ENCODE results near the gene RCL1.
"Not testable (repeated sequence)": the region's sequence is repeated elsewhere in the genome, so short reads cannot be mapped to it uniquely, and the experiment has no call there.

RCL1 gene

GRCh38 chr9:4762108-4762885 is 30.4 kb upstream of the RCL1 start:
- Histone ChIP-seq H3K27ac (ENCODE audit: low read depth in 2 of 2, low read length in 2 of 2) (peak overlapping the region; percentile 82 to 84), H3K9me3 (ENCODE audit: control insufficient read depth in 2 of 2, low read length in 2 of 2) (no peaks in the 10 kb centered on the region), H3K4me3 (ENCODE audit: low read length in 2 of 2) (peak overlapping the region; percentile 65 to 78), H3K4me1 (ENCODE audit: control insufficient read depth in 2 of 2, insufficient read depth in 2 of 2, low read length in 2 of 2) (peaks cover 2 to 13% of the 10 kb centered on the region in 2 donors), H3K36me3 (ENCODE audit: control insufficient read depth in 2 of 2, insufficient read depth in 2 of 2, low read length in 2 of 2) (no peaks in the 10 kb centered on the region), H3K27me3 (ENCODE audit: control insufficient read depth in 2 of 2, insufficient read depth in 2 of 2, low read length in 2 of 2) (no peaks in the 10 kb centered on the region), H3K9ac (ENCODE audit: low read depth in 1 of 2, low read length in 2 of 2) (peak overlapping the region; percentile 70 to 78)

GRCh38 chr9:4762886-4763541 is 29.7 kb upstream of the RCL1 start:
- Histone ChIP-seq H3K36me3 (ENCODE audit: control insufficient read depth in 2 of 2, insufficient read depth in 2 of 2, low read length in 2 of 2) (no peaks in the 10 kb centered on the region), H3K27me3 (ENCODE audit: control insufficient read depth in 2 of 2, insufficient read depth in 2 of 2, low read length in 2 of 2) (no peaks in the 10 kb centered on the region), H3K9ac (ENCODE audit: low read depth in 1 of 2, low read length in 2 of 2) (peak overlapping the region; percentile 70 to 78), H3K4me1 (ENCODE audit: control insufficient read depth in 2 of 2, insufficient read depth in 2 of 2, low read length in 2 of 2) (peaks cover 2 to 13% of the 10 kb centered on the region in 2 donors), H3K9me3 (ENCODE audit: control insufficient read depth in 2 of 2, low read length in 2 of 2) (no peaks in the 10 kb centered on the region), H3K27ac (ENCODE audit: low read depth in 2 of 2, low read length in 2 of 2) (peak overlapping the region; percentile 82 to 84), H3K4me3 (ENCODE audit: low read length in 2 of 2) (peak overlapping the region; percentile 65 to 78)

- no peak overlapping the region for H3K4me3 ChIP-seq (ENCODE audit: low read length in 2 of 2)
- no peak overlapping the region for H3K27ac ChIP-seq (ENCODE audit: low read depth in 2 of 2, low read length in 2 of 2)
- H3K36me3 ChIP-seq (ENCODE audit: control insufficient read depth in 2 of 2, insufficient read depth in 2 of 2, low read length in 2 of 2): no peaks in the 10 kb centered on the region
- no peak overlapping the region for H3K9ac ChIP-seq (ENCODE audit: low read depth in 1 of 2, low read length in 2 of 2)
- peaks cover 2 to 13% of the 10 kb centered on the region in 2 donors for H3K4me1 ChIP-seq (ENCODE audit: control insufficient read depth in 2 of 2, insufficient read depth in 2 of 2, low read length in 2 of 2)
- H3K27me3 ChIP-seq (ENCODE audit: control insufficient read depth in 2 of 2, insufficient read depth in 2 of 2, low read length in 2 of 2): no peaks in the 10 kb centered on the region
- H3K9me3 ChIP-seq (ENCODE audit: control insufficient read depth in 2 of 2, low read length in 2 of 2): no peaks in the 10 kb centered on the region
Observed at GRCh38 chr9:4764033-4764432, 28.7 kb upstream of the RCL1 start.

- H3K36me3 ChIP-seq (ENCODE audit: control insufficient read depth in 2 of 2, insufficient read depth in 2 of 2, low read length in 2 of 2): no peaks in the 10 kb centered on the region
- no peaks in the 10 kb centered on the region for H3K27me3 ChIP-seq (ENCODE audit: control insufficient read depth in 2 of 2, insufficient read depth in 2 of 2, low read length in 2 of 2)
- H3K27ac ChIP-seq (ENCODE audit: low read depth in 2 of 2, low read length in 2 of 2): no peak overlapping the region
- peaks cover 0 to 1% of the 10 kb centered on the region in 2 donors for H3K4me1 ChIP-seq (ENCODE audit: control insufficient read depth in 2 of 2, insufficient read depth in 2 of 2, low read length in 2 of 2)
- no peak overlapping the region for H3K4me3 ChIP-seq (ENCODE audit: low read length in 2 of 2)
- H3K9me3 ChIP-seq (ENCODE audit: control insufficient read depth in 2 of 2, low read length in 2 of 2): no peaks in the 10 kb centered on the region
- no peak overlapping the region for H3K9ac ChIP-seq (ENCODE audit: low read depth in 1 of 2, low read length in 2 of 2)
Observed at GRCh38 chr9:4768681-4769080, 24.1 kb upstream of the RCL1 start.

- Histone ChIP-seq H3K4me3 (ENCODE audit: low read length in 2 of 2) (no peak overlapping the region), H3K36me3 (ENCODE audit: control insufficient read depth in 2 of 2, insufficient read depth in 2 of 2, low read length in 2 of 2) (no peaks in the 10 kb centered on the region), H3K9ac (ENCODE audit: low read depth in 1 of 2, low read length in 2 of 2) (no peak overlapping the region), H3K4me1 (ENCODE audit: control insufficient read depth in 2 of 2, insufficient read depth in 2 of 2, low read length in 2 of 2) (no peaks in the 10 kb centered on the region), H3K27me3 (ENCODE audit: control insufficient read depth in 2 of 2, insufficient read depth in 2 of 2, low read length in 2 of 2) (no peaks in the 10 kb centered on the region), H3K9me3 (ENCODE audit: control insufficient read depth in 2 of 2, low read length in 2 of 2) (no peaks in the 10 kb centered on the region), H3K27ac (ENCODE audit: low read depth in 2 of 2, low read length in 2 of 2) (no peak overlapping the region)
Observed at GRCh38 chr9:4769321-4770080, 23.2 kb upstream of the RCL1 start.

GRCh38 chr9:4771788-4772187 is 21.0 kb upstream of the RCL1 start:
- no peaks in the 10 kb centered on the region for H3K36me3 ChIP-seq (ENCODE audit: control insufficient read depth in 2 of 2, insufficient read depth in 2 of 2, low read length in 2 of 2)
- no peaks in the 10 kb centered on the region for H3K9me3 ChIP-seq (ENCODE audit: control insufficient read depth in 2 of 2, low read length in 2 of 2)
- H3K4me3 ChIP-seq (ENCODE audit: low read length in 2 of 2): no peak overlapping the region
- no peaks in the 10 kb centered on the region for H3K4me1 ChIP-seq (ENCODE audit: control insufficient read depth in 2 of 2, insufficient read depth in 2 of 2, low read length in 2 of 2)
- no peak overlapping the region for H3K27ac ChIP-seq (ENCODE audit: low read depth in 2 of 2, low read length in 2 of 2)
- no peak overlapping the region for H3K9ac ChIP-seq (ENCODE audit: low read depth in 1 of 2, low read length in 2 of 2)
- H3K27me3 ChIP-seq (ENCODE audit: control insufficient read depth in 2 of 2, insufficient read depth in 2 of 2, low read length in 2 of 2): no peaks in the 10 kb centered on the region

GRCh38 chr9:4774209-4774608 is 18.5 kb upstream of the RCL1 start:
- no peaks in the 10 kb centered on the region for H3K36me3 ChIP-seq (ENCODE audit: control insufficient read depth in 2 of 2, insufficient read depth in 2 of 2, low read length in 2 of 2)
- H3K27ac ChIP-seq (ENCODE audit: low read depth in 2 of 2, low read length in 2 of 2): no peak overlapping the region
- H3K4me1 ChIP-seq (ENCODE audit: control insufficient read depth in 2 of 2, insufficient read depth in 2 of 2, low read length in 2 of 2): no peaks in the 10 kb centered on the region
- H3K27me3 ChIP-seq (ENCODE audit: control insufficient read depth in 2 of 2, insufficient read depth in 2 of 2, low read length in 2 of 2): no peaks in the 10 kb centered on the region
- no peak overlapping the region for H3K9ac ChIP-seq (ENCODE audit: low read depth in 1 of 2, low read length in 2 of 2)
- H3K4me3 ChIP-seq (ENCODE audit: low read length in 2 of 2): no peak overlapping the region
- H3K9me3 ChIP-seq (ENCODE audit: control insufficient read depth in 2 of 2, low read length in 2 of 2): no peaks in the 10 kb centered on the region

- not testable (repeated sequence) for H3K4me3 ChIP-seq (ENCODE audit: low read length in 2 of 2); H3K9ac ChIP-seq (ENCODE audit: low read depth in 1 of 2, low read length in 2 of 2); H3K9me3 ChIP-seq (ENCODE audit: control insufficient read depth in 2 of 2, low read length in 2 of 2); H3K27me3 ChIP-seq (ENCODE audit: control insufficient read depth in 2 of 2, insufficient read depth in 2 of 2, low read length in 2 of 2); H3K4me1 ChIP-seq (ENCODE audit: control insufficient read depth in 2 of 2, insufficient read depth in 2 of 2, low read length in 2 of 2); H3K27ac ChIP-seq (ENCODE audit: low read depth in 2 of 2, low read length in 2 of 2); H3K36me3 ChIP-seq (ENCODE audit: control insufficient read depth in 2 of 2, insufficient read depth in 2 of 2, low read length in 2 of 2)
Observed at GRCh38 chr9:4774958-4775357, 17.8 kb upstream of the RCL1 start.

- no peak overlapping the region for H3K4me3 ChIP-seq (ENCODE audit: low read length in 2 of 2)
- no peaks in the 10 kb centered on the region for H3K36me3 ChIP-seq (ENCODE audit: control insufficient read depth in 2 of 2, insufficient read depth in 2 of 2, low read length in 2 of 2)
Observed at GRCh38 chr9:4780651-4781050, 12.1 kb upstream of the RCL1 start.

GRCh38 chr9:4781408-4781807 is 11.3 kb upstream of the RCL1 start:
- no peaks in the 10 kb centered on the region for H3K36me3 ChIP-seq (ENCODE audit: control insufficient read depth in 2 of 2, insufficient read depth in 2 of 2, low read length in 2 of 2)
- H3K9me3 ChIP-seq (ENCODE audit: control insufficient read depth in 2 of 2, low read length in 2 of 2): no peaks in the 10 kb centered on the region
- no peaks in the 10 kb centered on the region for H3K27me3 ChIP-seq (ENCODE audit: control insufficient read depth in 2 of 2, insufficient read depth in 2 of 2, low read length in 2 of 2)
- H3K9ac ChIP-seq (ENCODE audit: low read depth in 1 of 2, low read length in 2 of 2): no peak overlapping the region
- H3K4me3 ChIP-seq (ENCODE audit: low read length in 2 of 2): no peak overlapping the region
- no peak overlapping the region for H3K27ac ChIP-seq (ENCODE audit: low read depth in 2 of 2, low read length in 2 of 2)
- no peaks in the 10 kb centered on the region for H3K4me1 ChIP-seq (ENCODE audit: control insufficient read depth in 2 of 2, insufficient read depth in 2 of 2, low read length in 2 of 2)

More at GRCh38 chr9:4780651-4781050, 12.1 kb upstream of the RCL1 start:
- Histone ChIP-seq H3K9ac (ENCODE audit: low read depth in 1 of 2, low read length in 2 of 2) (no peak overlapping the region), H3K4me1 (ENCODE audit: control insufficient read depth in 2 of 2, insufficient read depth in 2 of 2, low read length in 2 of 2) (no peaks in the 10 kb centered on the region), H3K27me3 (ENCODE audit: control insufficient read depth in 2 of 2, insufficient read depth in 2 of 2, low read length in 2 of 2) (no peaks in the 10 kb centered on the region), H3K27ac (ENCODE audit: low read depth in 2 of 2, low read length in 2 of 2) (no peak overlapping the region), H3K9me3 (ENCODE audit: control insufficient read depth in 2 of 2, low read length in 2 of 2) (no peaks in the 10 kb centered on the region)
